H7 (cell line): ENCODE measurements around the gene STK38. TPM values are rescaled to one million over a fixed set of nuclear protein-coding genes. Genes with fewer than 3 reads are reported as not detected.

Experiments
- DNase-seq: peaks from one replicate; pipeline ENCODE4 v3.0.0; 2012
- H3K27me3 ChIP-seq: 2 replicates; pipeline ENCODE4 v1.6.0; 2011; ENCODE audit warnings: mild to moderate bottlenecking, low read length; ENCODE audit not compliant: control insufficient read depth, insufficient read depth
- H3K36me3 ChIP-seq: replicated peaks from 2 replicates; pipeline ENCODE4 v1.5.1; 2011; ENCODE audit warnings: low read length; ENCODE audit not compliant: control insufficient read depth, insufficient read depth
- H3K4me3 ChIP-seq: 2 replicates; pipeline ENCODE4 v1.5.1; 2011; ENCODE audit warnings: low read depth, mild to moderate bottlenecking, control low read depth, low read length, moderate library complexity; ENCODE audit not compliant: insufficient read depth
- total RNA-seq: library from RNA; depleted of rRNA; stranded (reverse); fragments of >200 nt; shearing (Covaris generic); gene quantifications from 2 replicates; pipeline ENCODE4 v1.2.3, GENCODE V29; 2014

STK38 gene
- total RNA-seq, 1 experiment from 2014 or later = 8.7 TPM

DNA sequence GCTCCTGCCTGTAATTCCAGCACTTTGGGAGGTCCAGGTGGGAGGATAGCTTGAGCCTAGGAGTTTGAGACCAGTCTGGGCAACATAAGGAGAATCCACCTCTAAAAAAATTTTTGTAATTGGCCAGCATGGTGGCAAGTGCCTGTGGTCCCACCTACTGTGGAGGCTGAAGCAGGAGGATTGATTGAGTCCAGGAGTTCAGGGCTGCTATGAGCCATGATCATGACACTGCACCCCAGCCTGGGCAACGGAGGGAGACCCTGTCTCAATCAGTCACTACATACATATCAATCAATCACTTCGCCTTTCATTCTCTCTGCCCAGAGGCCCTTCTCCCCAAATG lies 1.1 kb upstream of the STK38 start:
- H3K4me3 ChIP-seq = no peak overlapping the region
- no peaks in the 10 kb centered on the region for H3K27me3 ChIP-seq
- no peaks in the 10 kb centered on the region for H3K36me3 ChIP-seq
- no peak for DNase-seq

DNA sequence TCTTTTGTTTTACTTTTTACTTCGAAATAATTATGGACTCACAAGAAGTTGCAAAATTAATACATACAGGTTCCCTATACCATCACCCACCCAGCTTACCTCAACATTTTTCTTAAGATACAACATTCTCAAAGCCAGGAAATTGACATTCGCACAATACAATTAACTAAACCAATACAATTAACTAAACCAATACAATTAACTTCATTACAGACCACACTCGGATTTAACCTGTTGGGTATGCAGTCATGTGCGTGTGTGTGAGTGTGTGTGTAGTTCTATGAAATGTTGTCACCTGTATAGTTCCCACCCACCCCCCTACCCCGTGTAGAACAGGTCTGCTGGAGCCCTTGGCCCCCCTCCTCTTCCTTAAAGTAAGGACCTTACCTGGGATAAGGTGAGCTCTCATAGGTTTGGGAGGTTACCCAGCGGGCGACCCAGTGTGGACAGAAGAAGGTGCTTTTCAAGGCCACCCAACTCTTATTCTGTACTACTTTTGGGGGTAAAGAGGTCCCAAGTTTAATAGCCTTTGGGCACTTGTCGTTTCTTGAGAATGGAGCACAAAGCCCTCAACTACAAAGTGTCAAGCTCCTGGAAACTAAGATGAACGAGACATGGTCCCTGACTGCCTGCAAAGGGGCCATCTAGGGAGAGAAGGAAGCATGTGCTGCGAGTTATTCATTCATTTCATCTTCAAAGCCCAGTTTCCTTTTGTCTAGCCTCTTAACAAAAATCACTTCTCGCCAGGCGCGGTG lies 544 bp upstream of the STK38 start:
- DNase-seq = peak; percentile 55
- H3K4me3 ChIP-seq = no peak overlapping the region
- no peaks in the 10 kb centered on the region for H3K27me3 ChIP-seq
- no peaks in the 10 kb centered on the region for H3K36me3 ChIP-seq

- DNase-seq = peak; percentile 26
- Histone ChIP-seq H3K36me3 (no peaks in the 10 kb centered on the region), H3K4me3 (peak overlapping the region; percentile 88), H3K27me3 (no peaks in the 10 kb centered on the region)
Measured at GRCh38 chr6:36546308-36546919, 865 bp downstream of the STK38 start.

DNA sequence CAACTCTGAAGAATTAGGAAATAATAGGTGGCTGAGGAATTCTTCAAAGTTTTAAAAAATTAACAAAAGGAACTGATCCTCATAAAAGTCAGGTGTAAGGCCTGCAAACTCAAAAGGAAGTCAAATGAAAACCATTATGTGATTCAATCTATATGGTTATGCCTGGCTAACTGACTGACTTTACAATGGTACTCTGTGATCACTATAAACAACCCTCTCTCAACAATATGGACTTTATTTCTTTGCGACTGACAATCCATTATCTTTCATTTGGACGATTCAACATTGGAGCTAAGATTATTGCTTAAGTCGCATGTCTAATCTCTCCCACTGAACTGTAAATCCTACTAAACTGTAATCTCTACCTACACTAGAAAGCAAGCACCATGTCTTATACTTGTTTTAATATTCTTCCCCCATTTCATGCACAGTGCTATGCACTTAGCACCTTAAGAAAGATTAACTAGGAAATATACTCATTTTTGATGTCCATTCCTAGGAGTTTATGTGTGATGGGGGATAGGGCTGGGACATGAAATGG lies 1.4 kb downstream of the STK38 start:
- no peaks in the 10 kb centered on the region for H3K27me3 ChIP-seq
- no peaks in the 10 kb centered on the region for H3K36me3 ChIP-seq
- no peak for DNase-seq
- peak overlapping the region; percentile 88 for H3K4me3 ChIP-seq

DNA sequence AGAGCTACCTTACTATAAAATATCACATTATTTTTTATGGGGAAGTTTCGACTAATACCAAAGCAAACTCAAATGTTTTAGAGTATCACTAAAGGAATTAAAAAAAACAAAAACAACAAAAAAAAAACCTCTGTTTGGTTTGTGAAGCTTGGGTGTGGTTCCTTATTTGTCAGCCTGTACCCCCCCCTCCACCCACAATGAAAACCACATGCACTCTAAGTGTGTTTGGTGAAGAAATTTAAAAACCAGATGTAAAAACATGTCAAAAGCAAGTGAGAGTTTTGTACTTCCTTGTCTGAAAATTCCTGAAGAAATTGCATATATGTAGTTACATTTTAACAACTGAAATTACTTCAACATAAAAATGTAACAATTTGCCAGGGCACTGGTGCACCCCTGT lies 3.1 kb downstream of the STK38 start:
- H3K27me3 ChIP-seq = no peaks in the 10 kb centered on the region
- no peak for DNase-seq
- peaks cover 5% of the 10 kb centered on the region for H3K36me3 ChIP-seq
- H3K4me3 ChIP-seq = no peak overlapping the region

DNA sequence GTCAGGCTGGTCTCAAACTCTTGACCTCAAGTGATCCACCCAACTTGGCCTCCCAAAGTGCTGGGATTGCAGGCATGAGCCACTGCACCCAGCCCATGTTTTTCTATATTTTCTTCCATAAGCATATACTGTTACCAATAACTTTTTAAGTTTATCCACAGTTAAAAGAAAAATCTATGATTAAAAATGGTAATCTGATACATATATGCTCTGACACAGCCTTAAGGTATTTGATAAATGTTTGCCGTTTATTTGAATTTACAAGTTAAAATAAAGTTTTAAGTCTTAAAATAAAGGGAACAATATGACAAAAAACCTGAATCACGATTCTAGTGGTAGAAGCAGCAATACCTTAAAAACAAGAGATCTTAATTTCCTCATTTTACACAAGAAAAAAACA lies 5.2 kb downstream of the STK38 start:
- Histone ChIP-seq H3K27me3 (no peaks in the 10 kb centered on the region), H3K4me3 (no peak overlapping the region), H3K36me3 (peaks cover 5% of the 10 kb centered on the region)
- DNase-seq = no peak

DNA sequence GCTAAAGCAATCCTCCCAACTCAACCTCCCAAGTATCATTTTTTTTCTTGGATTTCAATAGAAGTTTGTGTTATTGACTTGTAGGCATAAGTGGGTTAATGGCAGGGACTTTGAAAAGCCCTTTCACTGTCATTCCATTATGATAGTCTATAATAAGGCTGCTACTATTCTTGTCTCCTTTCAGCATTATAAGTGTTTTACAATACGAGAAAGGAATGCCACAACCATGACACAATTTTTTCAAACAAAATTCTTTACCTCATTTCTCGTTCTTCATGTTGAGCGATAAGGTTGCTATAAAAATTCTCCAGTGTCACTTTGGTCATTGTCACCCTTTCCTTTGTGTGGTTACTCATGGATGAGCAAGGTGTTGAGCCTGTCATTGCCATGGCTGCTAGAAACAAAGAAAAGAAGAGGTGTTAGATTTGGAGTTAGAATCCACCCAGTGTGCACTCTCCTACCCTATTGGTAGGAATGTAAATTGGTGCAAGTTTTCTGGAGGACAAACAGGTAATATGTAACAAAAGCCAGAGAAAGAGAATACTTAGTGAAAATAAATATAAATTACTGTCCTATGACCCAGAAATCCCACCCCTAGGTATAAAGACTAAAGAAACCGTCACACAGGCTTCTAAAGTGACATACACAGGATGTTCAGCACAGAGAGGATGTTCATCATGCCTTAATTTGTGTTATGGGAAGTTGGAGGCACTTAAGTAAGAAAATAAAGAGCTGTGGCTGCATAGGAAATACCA lies 7.3 kb downstream of the STK38 start:
- Histone ChIP-seq H3K36me3 (peaks cover 5% of the 10 kb centered on the region), H3K4me3 (no peak overlapping the region), H3K27me3 (no peaks in the 10 kb centered on the region)
- DNase-seq = no peak

DNA sequence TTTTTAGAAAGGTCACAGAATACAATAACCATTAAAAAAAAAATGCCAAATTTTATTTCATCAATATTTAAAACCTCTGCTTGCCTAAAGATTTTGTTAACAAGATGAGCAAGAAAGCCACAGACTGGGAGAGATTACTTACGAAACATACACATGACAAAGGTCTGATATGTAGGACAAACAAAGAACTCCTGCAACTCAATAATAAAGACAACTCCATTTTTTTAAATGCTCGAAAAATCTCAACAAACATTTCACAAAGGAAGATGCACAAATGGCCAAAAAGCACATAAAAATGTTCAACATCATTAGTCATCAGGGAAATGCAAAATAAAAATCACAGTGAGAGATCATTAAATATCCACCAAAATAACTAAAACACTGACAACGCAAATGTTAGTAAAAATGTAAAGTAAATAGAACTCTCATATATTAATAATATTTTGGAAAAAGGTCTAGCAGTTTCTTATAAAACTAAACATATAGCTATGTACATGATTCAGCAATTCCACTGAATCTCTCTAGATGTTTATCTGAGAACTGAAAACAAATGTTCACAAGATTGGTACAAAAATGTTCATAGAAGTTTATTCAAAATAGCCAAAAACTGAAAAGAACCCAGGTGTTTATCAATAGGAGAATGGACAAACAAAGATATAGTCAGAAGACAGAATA lies 10.3 kb downstream of the STK38 start:
- Histone ChIP-seq H3K4me3 (no peak overlapping the region), H3K27me3 (no peaks in the 10 kb centered on the region), H3K36me3 (peaks cover 5% of the 10 kb centered on the region)
- DNase-seq = no peak

- Histone ChIP-seq H3K4me3 (no peak overlapping the region), H3K27me3 (no peaks in the 10 kb centered on the region), H3K36me3 (no peaks in the 10 kb centered on the region)
- DNase-seq = no peak
Measured at GRCh38 chr6:36533321-36533720, 14.0 kb downstream of the STK38 start.

DNA sequence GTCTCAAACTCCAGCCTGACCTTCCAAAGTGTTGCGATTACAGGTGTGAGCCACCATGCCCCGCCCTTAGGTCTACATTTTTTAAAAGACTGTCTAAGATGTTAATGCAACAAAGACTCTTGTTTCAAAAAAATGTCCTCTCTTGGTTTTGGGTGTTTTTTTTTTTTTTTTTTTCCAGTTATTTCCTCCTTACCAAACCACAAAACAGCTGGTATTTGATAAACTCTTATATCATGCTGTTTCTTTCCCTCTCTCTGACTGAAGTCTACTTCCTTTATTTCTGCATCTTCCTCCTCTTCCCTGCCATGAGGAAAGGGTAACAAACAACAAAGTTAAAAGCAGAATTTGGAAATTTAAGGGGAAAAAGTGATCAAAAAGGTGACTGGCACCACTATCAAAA lies 21.2 kb downstream of the STK38 start:
- no peak for DNase-seq
- Histone ChIP-seq H3K4me3 (no peak overlapping the region), H3K27me3 (no peaks in the 10 kb centered on the region), H3K36me3 (peaks cover 5% of the 10 kb centered on the region)

DNA sequence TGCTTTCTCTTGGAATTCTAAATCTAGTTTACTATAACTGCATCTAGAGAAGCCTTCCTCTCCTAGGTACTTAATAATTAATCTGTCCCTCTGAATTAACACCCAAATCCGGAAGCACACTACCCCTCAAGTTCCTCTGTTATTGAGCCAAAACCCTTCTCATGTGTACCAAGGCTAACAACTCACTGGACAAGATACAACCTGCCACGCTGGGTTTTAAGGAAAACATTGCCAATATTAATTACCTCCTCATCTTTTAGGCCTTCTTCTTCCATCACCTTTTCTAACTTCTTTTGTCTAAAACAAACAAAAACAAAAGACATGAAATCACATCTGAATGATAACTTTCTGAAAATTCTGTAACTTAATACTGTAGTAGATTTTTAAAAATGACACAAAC lies 21.9 kb downstream of the STK38 start:
- DNase-seq = no peak
- Histone ChIP-seq H3K36me3 (peaks cover 5% of the 10 kb centered on the region), H3K4me3 (no peak overlapping the region), H3K27me3 (no peaks in the 10 kb centered on the region)

GRCh38 chr6:36524871-36525270 lies 22.4 kb downstream of the STK38 start:
- Histone ChIP-seq H3K36me3 (peaks cover 5% of the 10 kb centered on the region), H3K27me3 (no peaks in the 10 kb centered on the region), H3K4me3 (no peak overlapping the region)
- no peak for DNase-seq

- H3K4me3 ChIP-seq = no peak overlapping the region
- H3K27me3 ChIP-seq = no peaks in the 10 kb centered on the region
- no peak for DNase-seq
- H3K36me3 ChIP-seq = peaks cover 9% of the 10 kb centered on the region
Measured at GRCh38 chr6:36523936-36524499, 23.3 kb downstream of the STK38 start.

GRCh38 chr6:36523451-36523850 lies 23.8 kb downstream of the STK38 start:
- Histone ChIP-seq H3K4me3 (no peak overlapping the region), H3K36me3 (peaks cover 9% of the 10 kb centered on the region), H3K27me3 (no peaks in the 10 kb centered on the region)
- DNase-seq = no peak
